ENCODE data around the gene DAB1.

DAB1 gene

DNA sequence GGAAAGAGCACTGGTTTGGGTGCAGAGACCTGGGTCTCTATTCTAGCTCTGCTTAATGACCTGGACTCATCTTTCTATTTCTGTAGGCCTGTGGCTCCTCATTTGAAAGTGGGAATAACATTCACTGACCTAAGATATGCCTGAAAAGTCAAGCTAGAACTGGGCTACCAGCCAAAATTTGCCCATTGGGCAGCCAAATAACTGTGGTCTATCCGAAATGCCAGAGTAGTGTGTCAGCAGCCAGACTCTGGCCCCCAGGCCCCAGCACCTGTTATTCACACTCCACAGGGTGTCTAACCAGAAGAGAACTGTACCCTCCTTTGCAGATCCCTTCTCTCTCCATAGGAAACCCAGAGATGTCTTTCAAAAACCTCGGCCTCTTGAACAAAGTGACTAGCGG is 12.6 kb downstream of the DAB1 start:
- no peak for DNase-seq (ENCODE audit: low spot score)

DNA sequence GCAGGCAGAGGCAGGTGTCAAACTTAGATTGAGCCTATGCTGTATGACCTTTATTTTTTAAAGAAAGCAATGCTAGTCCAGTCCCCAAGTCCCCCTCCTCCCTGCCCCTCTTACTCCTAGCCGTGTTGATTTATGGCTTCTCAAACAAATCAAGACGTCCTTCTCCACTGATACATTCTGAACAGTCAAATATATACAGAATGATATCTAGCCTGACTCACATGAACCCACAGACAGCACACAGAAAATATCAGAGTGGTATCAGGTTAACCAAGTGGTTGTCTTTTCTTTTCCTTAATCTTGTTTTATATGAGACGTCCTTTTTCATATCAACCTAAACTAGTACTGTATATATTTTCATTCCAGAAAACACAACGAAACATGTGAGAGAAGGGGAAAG is 13.4 kb downstream of the DAB1 start:
- no peak for DNase-seq (ENCODE audit: low spot score)

DNA sequence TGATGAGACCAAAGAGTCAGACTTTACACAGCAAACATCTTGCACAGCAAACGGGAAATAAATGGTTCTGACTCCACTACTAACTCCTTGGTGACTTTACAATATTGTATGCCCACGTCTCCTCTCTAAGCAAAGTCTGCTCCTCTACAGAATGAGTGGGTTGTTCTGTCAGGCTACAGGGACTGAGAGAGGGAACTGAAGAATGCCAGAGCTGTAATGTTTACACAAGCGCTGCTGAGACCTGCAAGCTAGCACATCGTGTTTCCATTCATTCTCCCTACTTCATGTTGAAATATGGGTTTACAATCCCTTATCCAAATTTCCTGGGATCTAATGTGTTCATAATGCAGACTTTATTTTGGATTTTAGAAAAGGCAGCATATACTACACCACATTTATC is 15.9 kb downstream of the DAB1 start:
- DNase-seq (ENCODE audit: low spot score) = no peak

DNA sequence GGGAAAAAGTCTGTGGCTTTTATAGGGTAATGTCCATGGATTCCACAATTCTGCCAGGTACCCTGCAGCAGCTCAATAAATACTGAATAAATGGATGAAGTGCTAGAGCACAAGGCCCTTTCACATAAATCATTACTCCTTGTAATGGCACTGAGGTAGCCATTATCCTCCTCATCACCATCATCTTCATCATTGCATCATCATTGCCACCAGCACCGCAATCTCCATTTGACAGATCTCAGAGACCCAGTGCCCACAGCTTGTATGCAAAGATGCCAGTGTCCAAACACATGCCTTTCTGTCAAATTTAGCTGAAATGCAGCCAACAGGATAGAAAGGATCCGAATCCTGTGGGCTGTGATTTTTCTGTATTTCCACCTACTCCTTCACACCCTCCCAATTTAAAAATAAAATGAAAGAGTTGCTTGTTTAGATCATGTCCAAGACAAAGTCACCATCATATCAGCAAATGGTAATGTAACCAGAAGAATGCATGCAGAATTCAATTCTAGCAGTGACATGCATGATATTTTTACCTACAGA is 17.4 kb downstream of the DAB1 start:
- DNase-seq (ENCODE audit: low spot score) = no peak

DNA sequence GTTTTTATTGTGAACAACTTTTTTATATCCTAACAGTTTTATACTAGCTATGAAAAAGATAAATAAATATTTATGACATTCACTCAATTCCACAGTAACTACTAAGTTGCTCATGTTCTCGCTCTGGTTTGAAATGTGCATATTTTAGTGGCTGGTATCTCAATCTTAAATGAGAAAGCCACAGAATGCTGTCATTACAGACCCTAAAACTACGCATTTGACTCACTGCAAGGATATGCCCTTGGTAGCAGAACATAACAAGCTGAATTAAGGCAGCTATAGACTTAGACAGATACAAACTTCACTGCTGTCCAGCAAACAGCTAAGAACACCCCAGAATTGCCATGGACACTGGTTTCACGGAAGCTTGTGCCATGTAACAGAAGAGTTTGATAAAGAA is 19.0 kb downstream of the DAB1 start:
- DNase-seq (ENCODE audit: low spot score) = no peak

DNA sequence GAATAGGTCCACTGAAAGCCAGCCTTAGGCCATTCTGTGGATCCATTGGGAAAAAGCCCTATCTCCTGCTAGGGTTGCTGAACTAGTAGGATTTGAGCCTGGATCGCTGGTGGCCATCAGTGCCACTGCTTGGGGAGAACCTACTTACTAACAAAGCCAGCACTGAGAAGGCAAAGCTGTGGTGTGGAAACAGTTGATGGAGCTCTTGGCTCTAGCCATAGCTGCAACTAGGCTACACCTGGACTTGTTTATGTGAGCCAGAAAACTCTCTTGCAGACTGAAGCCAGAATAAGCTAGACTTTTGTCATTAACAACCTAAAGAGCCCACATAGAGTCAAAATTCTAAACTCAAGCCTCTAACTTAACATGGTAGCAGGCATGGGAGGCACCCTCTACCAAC is 20.7 kb downstream of the DAB1 start:
- no peak for DNase-seq (ENCODE audit: low spot score)

DNA sequence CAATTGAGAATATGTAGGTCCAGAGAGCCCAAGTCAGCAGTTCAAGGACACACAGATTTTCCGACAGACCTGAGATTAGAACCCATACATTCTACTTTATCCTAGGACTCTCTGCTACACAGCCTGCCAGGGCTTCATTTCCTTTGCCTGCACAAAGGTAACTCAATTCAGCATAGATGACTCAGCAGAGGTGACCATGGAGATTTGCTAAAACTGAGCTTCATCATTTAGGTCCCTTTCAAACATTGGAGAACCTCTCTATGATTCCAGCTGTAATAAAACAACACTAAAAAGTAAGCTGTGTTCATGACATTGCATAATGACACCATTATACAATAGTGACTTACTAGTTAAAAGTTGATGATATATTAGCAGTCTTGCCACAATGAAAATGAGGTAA is 22.2 kb downstream of the DAB1 start:
- DNase-seq (ENCODE audit: low spot score) = no peak

DNA sequence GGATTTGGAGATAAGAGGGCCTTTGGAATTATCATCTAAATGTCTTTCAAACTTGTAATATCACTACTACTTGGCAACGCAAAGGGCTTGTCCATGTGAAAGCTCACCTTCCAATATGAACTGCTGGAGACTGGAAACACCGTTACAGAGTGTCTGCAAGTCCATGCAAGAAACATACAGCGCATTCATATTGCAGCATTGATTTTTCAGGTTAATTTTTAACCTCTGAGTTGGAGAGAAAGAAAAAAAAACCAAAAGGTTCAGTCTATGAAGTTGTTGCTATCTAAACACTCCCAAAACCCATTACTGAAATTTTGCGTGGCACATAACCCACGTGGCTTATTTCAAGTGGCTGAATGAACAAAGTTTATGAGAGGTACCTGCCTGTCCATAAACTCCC is 23.8 kb downstream of the DAB1 start:
- DNase-seq (ENCODE audit: low spot score) = no peak

DNA sequence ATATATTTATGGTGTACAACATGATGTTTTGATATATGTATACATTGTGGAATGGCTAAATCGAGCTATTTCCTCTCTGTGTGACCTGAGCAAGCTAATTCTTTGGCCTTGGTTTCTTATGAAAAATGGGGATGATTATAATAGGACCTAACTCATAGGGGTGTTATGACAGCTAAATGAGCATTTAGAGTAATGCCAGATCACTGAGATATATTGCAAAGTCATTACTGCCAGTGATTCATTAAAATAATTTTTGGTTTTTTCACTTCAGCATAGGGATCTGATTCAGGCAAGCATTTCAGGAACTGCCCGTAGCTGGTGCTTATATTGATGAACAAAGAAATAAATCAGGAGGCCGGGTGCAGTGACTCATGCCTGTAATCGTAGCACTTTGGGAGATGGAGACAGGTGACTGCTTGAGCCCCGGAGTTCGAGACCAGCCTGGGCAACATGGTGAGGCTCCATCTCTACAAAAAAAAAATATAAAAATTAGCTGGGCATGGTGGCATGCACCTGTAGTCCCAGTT is 30.7 kb downstream of the DAB1 start:
- DNase-seq (ENCODE audit: low spot score) = no peak

DNA sequence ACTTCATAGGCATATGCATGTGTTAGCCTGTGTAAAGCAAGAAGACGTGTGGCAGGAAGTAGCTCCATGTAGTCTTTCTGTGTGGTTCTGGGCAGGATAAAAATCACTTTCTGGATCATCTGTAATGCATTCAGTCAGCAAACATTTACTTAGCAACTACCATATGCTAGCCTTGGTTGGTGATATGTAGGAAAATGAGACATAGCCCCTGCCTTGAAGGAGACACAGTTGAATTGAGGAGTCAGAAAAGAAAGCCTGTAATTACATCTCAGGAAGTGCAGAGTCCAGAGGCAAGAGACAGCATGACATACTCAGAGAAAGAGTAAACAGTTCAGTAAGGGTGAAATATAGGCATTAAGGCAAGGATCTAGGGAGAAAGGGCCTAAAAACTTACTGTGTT is 38.5 kb downstream of the DAB1 start:
- no peak for DNase-seq (ENCODE audit: low spot score)

DNA sequence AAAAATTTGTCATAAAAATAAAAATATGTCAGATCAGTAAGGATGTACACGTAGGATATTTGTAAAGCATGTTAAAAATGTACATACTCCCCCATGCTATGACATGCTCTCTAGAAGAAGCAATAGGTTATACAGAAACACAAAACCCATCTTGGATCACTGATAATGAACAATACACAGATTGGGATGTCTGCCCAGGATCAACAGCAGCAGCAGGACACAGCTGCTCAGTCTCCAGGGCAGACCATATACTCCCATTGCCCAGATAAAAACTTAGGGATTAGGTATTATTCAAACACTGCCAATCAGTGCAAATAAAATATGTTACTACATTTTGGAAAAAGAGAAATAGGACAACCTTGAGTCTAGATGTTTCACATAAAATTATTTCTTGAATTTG is 39.0 kb downstream of the DAB1 start:
- DNase-seq (ENCODE audit: low spot score) = no peak

DNA sequence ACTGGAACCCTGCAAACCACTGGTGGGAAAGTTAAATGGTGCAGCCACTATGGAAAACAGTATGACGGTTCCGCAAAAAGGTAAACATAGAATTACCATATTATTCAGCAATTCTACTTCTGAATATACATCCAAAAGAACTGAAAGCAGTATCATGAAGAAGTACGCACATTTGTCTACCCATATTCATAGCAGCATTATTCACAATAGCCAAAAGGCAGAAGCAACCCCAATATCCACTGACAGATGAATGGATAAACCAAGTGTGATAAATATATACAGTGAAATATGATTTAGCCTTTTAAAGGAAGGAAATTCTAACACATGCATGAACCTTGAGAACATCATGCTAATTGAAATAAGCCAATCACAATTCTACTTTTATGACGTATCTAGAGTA is 39.6 kb downstream of the DAB1 start:
- DNase-seq (ENCODE audit: low spot score) = no peak

DNA sequence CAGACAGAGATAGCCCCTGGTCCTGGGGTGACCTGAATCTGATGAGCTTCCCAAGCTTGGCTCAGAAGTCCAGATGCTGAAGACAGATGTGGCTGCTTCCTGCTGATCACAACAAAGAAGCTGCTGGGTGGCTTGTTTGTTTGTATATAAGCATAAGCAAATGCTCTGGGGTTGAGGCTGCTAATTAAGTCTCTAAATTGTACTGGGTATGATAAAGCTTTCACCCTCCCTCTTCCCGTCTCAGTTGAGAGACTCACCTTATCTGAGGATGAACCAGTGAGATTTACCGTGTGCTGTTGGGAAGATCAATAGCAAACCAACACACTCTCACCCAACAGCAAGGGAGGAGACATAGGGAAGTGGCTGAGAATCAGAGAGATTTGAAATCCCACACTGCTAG is 42.0 kb downstream of the DAB1 start:
- DNase-seq (ENCODE audit: low spot score) = no peak

DNA sequence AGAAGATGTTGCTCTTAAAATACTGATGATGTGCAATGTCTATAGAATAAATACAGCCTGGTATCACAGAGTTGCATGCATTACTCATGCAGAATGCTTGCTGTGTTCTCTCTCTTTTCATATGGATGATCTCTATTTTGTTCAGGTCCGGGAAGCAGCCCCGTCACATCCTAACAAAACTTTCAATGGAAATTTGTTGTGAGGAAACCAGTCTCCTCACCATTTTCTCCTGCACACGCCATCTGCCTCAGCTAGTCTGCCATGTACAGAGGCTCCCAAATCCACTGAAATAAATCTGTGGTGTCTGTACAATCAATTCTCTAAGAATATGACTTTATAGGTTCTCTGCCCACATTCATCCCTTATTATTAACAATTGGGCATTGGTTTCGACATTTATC is 42.4 kb downstream of the DAB1 start:
- no peak for DNase-seq (ENCODE audit: low spot score)

DNA sequence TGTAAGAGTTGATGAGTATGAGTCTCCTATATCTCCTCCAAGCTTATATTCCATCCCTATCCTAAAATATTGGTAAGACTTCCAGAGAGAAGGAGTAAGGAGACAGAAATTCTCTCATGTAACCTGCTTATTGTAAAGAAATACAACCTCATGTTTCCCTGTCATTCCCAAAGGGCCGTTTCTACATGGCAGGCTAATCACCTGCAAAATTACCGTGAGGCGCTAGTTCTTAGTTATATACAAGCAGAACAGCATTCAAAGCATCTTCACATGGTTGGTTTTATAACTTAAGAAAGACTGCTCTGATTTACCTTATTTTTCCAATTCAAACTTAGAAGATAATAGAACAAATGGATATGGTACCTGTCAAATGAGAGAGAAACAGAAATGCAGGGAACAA is 42.9 kb downstream of the DAB1 start:
- DNase-seq (ENCODE audit: low spot score) = no peak

DNA sequence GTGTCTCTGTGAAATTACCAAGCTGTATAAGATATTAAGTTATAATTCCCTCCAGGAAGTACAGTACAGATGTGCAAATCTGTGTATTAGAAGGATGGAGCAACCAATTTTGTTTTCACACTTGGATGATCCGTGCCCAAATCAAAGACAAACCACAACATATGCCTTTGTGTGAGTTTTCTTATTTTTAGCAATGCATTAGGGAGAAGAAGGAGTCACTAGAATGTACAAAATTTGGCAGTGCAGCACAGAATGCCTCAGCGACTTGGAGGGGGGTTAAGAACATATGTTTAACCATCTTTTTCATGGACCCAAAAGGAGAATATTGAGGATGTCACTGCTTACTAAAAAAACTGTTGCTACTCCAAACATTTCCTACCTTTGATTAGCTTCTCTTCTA is 45.3 kb downstream of the DAB1 start:
- DNase-seq (ENCODE audit: low spot score) = no peak

DNA sequence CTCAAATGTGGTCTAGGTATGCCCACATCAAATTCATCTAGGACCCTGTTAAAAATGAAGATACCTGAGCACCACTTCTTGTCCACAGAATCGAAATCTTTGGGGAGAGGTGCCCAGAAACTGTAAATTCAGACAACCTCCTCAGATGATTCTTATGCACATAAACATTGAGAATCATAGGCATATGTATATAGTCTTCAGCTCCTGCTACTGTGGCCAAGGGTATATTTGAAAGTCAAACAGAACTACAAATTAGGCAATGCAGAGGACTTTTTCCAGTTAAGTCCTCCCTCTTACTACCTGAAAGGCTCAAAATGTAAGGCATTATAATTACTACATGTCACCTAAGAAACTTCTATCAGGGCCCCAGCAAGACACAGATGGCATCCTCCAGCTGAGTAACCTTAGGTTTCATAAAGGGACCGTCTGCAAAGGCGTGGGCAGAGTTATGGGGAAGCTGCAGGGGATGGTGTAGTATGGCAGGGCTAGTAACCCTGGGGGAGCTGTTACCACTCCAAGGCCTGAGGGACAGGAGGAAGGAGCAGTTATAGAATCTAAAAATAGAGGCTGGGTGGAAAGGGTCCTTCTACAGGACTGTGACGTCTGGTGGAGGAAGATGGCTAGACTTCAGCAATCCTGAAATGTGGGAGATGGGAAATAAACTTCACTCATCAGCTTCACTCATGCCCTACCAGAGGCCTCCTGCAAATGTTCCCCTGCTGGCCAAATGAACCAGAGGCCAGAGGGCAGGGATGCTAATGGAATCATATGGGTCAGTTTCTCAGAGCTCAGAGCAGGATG is 46.3 kb downstream of the DAB1 start:
- no peak for DNase-seq (ENCODE audit: low spot score)

DNA sequence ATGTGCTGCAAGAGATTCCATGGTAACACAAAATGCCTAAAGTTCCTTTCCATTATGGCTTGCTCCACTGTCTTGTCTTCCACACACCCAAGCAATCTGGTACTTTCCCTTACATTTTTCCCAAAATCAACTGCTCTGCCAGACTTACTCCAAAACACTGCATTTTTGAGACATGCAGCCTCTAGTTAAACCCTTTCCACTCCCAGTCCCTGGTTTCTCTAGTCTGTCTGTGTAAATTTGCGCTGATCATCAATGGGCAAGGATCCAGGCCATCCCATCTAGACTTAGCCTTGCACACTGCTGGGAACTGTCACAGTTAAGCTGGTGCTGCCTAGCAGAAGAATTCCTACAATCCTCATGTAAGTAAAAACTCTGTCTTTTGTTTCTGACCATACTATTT is 47.8 kb downstream of the DAB1 start:
- no peak for DNase-seq (ENCODE audit: low spot score)

DNA sequence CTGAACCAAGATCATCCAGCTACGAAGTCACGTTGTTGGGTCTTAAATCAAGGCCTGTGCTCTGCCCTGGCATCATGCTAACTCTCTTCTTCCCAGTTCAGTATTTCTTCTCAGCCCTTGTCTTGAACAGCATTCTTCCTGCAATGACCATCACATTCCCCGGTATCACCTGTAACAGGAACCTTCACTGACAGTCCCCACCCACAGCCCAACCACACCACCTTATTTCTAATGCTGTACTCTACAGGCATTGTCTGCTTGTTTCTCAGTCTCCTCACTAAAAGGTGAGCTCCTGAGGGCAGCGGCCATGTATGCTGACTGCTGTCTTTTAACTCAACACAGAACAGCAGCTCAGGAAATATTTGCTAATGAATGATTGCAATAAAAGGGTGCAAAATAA is 54.0 kb downstream of the DAB1 start:
- DNase-seq (ENCODE audit: low spot score) = no peak

DNA sequence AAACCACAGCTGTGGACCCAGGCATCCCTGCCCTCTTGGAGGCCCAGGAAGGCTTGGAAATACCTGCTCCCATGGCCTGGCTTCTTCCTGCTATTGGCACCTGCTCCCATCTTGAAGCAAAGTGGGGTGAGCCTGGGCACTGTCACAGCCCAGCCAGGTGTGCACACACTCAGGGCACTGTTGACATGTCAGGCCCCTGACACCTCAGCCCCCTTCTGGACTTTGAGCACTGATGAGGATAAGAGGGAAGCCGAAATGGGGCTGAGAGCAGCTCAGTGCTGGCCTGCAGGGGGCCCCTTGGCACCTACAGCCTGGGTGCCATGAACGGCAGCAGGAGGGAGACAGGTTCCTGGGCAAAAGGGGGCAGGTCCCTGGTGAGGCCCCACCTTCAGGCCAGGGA is 55.9 kb downstream of the DAB1 start:
- no peak for DNase-seq (ENCODE audit: low spot score)

DNA sequence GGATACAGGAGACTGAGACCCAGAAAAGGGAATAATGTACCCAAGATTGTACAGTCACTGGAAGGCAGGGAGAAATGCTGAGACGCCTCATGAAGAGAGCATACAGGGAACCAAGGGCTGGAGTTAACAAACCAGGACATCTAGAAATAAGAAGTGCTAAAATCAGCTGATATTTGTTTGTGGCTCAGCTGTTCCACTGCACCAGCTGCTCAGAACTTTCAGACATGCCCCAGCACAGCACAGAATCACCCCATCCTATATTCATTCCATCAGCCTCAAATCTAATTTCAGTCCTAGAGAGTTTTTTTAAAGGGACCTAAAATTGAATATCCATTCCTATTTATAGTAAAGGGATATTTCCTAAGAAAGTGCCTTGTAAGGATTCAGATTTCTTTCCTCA is 60.2 kb downstream of the DAB1 start:
- DNase-seq (ENCODE audit: low spot score) = no peak

DNA sequence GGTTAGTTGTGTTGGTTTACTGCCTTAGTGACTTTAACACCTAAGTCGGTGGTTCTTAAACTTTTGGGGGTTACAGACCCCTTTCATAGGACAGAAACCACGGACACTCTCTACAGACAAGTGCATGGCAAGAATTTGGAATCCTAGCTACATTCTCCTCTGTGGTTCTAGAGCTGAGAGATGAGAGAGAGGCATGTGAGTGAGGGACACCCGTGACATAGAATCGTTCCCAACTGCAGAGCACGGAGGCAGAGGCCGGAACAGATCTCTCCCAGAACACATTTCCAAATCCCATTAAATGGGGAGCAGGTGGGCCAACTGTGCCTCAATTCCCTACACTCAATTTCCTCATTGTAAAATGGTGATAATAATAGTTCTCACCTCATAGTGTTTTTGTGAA is 60.7 kb downstream of the DAB1 start:
- DNase-seq (ENCODE audit: low spot score) = no peak

DNA sequence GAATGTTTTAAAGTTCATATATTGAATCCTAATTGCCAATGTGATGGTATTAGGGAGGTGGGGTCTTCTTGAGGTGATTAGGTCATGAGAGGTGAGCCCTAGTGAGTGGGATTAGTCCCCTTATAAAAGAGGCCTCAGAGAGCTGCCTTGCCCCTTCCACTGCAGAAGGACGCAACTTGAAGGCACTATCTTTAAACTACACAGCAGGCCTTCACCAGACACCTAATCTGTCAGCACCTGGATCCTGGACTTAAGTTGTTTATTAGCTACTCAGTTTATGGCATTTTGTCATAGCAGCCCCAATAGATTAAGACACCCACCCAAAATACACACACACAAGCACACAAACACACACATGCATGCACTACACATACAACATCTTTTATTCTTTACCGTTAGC is 61.4 kb downstream of the DAB1 start:
- DNase-seq (ENCODE audit: low spot score) = no peak

DNA sequence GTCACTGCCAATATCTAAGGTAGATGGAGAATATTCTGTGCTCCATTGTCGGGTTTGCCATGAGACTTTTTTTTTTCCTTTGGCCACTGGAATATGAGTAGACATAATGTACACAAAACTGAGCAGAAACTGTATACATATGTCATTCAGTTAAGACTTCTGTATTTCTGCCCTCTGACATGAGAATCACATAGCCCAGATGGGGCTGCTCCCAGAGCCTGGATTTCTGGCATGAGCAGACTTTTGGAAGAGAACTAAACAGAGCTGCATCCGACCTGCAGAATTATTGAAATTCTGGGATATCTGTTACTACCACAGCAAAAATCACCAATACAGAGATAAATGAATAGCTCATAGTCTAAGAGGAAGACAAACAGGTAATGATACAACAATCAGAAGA is 62.3 kb downstream of the DAB1 start:
- no peak for DNase-seq (ENCODE audit: low spot score)
